Small intestine (tissue), 7 donors: ENCODE data around the gene EIF4H. TPM values are rescaled to one million over a fixed set of nuclear protein-coding genes. Genes with fewer than 3 reads are reported as not detected.
"Not testable (repeated sequence)": the region's sequence is repeated elsewhere in the genome, so short reads cannot be mapped to it uniquely, and the experiment has no call there.

Source experiments
- DNase-seq, 2 donors: peaks; one replicate each; pipeline versions ENCODE4 v3.0.0 to v3.0.0-alpha.2; 2013
- FAIRE-seq: peaks from 2 replicates; lab custom pipeline; 2012; peaks lifted over from hg19 to GRCh38; lab: Jason Lieb, UNC
- H3K27ac ChIP-seq, 3 donors: one replicate each; pipeline ENCODE4 v1.5.1; 2013; ENCODE audit warnings: low read length in 2 of 3, mild to moderate bottlenecking in 2 of 3, control low read depth in 1 of 3, inconsistent platforms in 1 of 3, low read depth in 1 of 3, moderate library complexity in 1 of 3
- H3K27me3 ChIP-seq, 3 donors: one replicate each; pipeline ENCODE4 v1.6.1; 2013; ENCODE audit warnings: low read length in 3 of 3, inconsistent platforms in 1 of 3; ENCODE audit not compliant: control insufficient read depth in 3 of 3, insufficient read depth in 3 of 3
- H3K36me3 ChIP-seq, 3 donors: one replicate each; pipeline ENCODE4 v1.6.1; 2013; ENCODE audit warnings: low read length in 3 of 3, inconsistent platforms in 1 of 3, low read depth in 1 of 3, mild to moderate bottlenecking in 1 of 3, moderate library complexity in 1 of 3; ENCODE audit not compliant: control insufficient read depth in 3 of 3, insufficient read depth in 2 of 3
- H3K4me1 ChIP-seq, 3 donors: one replicate each; pipeline ENCODE4 v1.6.1; 2013; ENCODE audit warnings: low read length in 2 of 3, inconsistent platforms in 1 of 3, low read depth in 1 of 3, mild to moderate bottlenecking in 1 of 3, moderate library complexity in 1 of 3; ENCODE audit not compliant: control insufficient read depth in 3 of 3, insufficient read depth in 2 of 3
- H3K4me3 ChIP-seq, 3 donors: one replicate each; pipeline ENCODE4 v1.5.1; 2013; ENCODE audit warnings: low read length in 3 of 3, control low read depth in 1 of 3, inconsistent platforms in 1 of 3, low read depth in 1 of 3, mild to moderate bottlenecking in 1 of 3, moderate library complexity in 1 of 3
- H3K9me3 ChIP-seq, 2 donors: one replicate each; pipeline ENCODE4 v1.6.1; 2013; ENCODE audit warnings: low read depth in 1 of 2, low read length in 1 of 2; ENCODE audit not compliant: control insufficient read depth in 2 of 2, insufficient read depth in 1 of 2
- WGBS, 3 donors: extraction: QIAGEN DNeasy Blood & Tissue Kit; methylation state at CpG; one replicate each; pipeline ENCODE4 v1.1.7; 2013; 5-methylcytosine and 5-hydroxymethylcytosine counted together
- polyA plus RNA-seq, 4 donors: library from polyadenylated mRNA; stranded (reverse) in 3 of 4; unstranded in 1 of 4; fragments of 200-250 nt in 3 of 4; fragments of 120-200 nt in 1 of 4; gene quantifications; one replicate each; pipeline versions ENCODE4 v1.2.1 to v1.2.3, GENCODE V29; 2013
- donor health status: healthy with polysubstance abuse.
- donor health status: control.
- donor health status: control.
- donor health status: Bipolar disorder and iron deficiency.
- donor health status: healthy.

Gene EIF4H
- polyA plus RNA-seq, 4 donors: 158 to 229 (median 187) TPM

DNA sequence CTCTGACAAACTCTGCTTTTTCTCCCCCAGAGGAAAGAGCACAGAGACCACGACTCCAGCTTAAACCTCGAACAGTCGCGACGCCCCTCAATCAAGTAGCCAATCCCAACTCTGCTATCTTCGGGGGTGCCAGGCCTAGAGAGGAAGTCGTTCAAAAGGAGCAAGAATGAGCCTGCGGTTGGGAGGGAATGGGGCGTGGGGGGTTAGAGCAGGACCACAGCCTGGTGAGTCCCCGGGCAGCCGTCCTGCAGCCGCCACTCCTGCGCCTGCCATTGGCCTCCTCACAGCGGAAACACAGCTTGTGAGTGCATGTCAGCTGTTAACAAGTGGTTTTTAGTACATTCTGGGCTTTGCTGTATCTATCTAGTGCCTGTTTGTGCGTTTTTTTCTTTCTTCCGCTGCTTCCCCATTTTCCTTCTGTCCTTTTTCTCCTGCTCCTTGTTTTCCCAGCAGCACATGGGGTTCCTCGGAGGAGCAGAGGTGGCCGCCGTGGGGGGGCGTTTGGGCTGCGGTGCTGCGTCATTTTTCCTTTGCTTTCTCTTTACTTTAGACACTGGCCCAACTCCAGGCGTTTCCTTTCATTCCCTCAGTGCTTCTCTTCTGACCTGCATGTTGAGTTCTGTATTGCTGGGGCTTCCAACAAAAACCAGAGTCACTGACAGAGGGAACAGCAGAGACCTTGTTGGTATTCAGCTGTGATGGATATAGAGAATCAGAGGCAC lies 21.1 kb downstream of the EIF4H start:
- H3K4me1 ChIP-seq, H3K27me3 ChIP-seq, H3K4me3 ChIP-seq, FAIRE-seq, H3K9me3 ChIP-seq, H3K27ac ChIP-seq, DNase-seq: not testable (repeated sequence)
- WGBS, 3 donors: 72 to 87% (median 77%) methylated on average over 16 to 20 of the region's 23 CpGs
- peaks cover 13 to 57% (median 25%) of the 10 kb centered on the region in 3 donors for H3K36me3 ChIP-seq

DNA sequence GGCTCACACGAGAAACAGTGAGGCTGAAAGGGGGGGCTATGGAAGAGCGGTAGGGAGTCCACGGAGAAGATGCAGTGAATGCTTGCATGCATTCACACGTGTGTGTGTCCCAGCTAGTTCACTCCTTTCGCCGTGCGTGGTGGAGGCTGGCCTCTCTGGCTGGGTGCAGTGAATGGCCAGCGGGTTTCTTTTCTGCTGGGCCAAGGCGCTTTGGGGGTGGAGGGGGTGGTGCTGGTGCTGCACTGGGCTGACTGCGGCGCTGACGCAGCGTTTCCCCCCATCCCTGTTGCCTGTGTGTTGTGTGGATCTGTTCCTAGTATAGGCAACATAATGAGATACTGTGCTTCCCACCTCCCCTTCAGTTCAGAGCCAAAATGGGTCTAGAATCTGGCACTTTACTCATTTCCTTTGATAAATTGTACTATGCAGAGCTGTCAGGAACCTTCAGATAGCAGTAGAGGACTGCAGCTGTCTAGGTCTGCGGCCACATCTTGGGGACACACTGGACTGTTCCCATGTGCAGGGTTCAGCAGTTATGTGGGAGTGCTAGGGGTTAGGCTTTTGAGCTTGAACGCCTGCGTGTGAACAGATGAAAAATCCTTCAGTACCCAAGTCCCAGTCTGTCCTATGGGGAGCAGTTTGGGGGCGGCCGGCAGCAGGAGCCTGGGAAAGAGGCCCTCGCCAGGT lies 22.0 kb downstream of the EIF4H start:
- not testable (repeated sequence) for H3K4me1 ChIP-seq, H3K4me3 ChIP-seq, DNase-seq, H3K9me3 ChIP-seq, H3K27me3 ChIP-seq, FAIRE-seq, H3K27ac ChIP-seq
- 86 to 91% (median 88%) methylated on average over 13 to 16 of the region's 19 CpGs for WGBS, 3 donors
- H3K36me3 ChIP-seq: peaks cover 13 to 49% (median 21%) of the 10 kb centered on the region in 3 donors

DNA sequence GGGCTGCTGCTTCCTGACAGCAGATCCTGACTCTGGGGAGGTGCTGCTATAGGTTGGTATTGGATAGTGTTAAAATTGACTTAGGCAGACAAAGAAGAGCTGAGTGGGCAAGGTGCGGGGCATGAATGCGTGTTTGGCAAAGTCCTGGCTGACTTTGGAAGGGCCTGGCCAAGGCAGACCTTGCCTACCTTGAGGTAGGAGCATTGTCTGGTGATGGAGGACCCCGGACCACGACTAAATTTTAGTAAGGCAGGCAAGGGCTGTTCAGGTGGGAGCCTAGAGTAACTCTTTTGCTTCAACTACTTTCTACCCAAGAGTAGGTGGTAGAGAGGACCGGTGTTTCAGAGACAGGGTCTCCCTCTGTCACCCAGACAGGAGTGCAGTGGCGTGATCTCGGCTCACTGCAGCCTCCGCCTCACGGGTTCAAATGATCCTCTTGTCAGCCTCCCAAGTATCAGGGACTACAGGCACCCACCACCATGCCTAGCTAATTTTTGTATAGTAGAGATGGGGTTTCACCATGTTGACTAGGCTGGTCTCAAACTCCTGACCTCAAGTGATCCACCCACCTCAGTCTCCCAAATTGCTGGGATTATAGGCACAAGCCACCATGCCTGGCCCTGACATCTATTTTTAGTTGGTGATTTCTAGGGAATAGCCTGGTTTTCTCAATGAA lies 23.4 kb downstream of the EIF4H start:
- no peak for FAIRE-seq
- no peaks in the 10 kb centered on the region for H3K27me3 ChIP-seq
- 94 to 97% (median 95%) methylated on average over 9 of the region's 9 CpGs for WGBS, 3 donors
- H3K4me1 ChIP-seq: no peaks in the 10 kb centered on the region
- no peak for DNase-seq
- H3K36me3 ChIP-seq: peaks cover 11 to 40% (median 15%) of the 10 kb centered on the region in 3 donors
- H3K4me3 ChIP-seq: no peak overlapping the region
- no peak overlapping the region for H3K27ac ChIP-seq
- H3K9me3 ChIP-seq: no peaks in the 10 kb centered on the region

DNA sequence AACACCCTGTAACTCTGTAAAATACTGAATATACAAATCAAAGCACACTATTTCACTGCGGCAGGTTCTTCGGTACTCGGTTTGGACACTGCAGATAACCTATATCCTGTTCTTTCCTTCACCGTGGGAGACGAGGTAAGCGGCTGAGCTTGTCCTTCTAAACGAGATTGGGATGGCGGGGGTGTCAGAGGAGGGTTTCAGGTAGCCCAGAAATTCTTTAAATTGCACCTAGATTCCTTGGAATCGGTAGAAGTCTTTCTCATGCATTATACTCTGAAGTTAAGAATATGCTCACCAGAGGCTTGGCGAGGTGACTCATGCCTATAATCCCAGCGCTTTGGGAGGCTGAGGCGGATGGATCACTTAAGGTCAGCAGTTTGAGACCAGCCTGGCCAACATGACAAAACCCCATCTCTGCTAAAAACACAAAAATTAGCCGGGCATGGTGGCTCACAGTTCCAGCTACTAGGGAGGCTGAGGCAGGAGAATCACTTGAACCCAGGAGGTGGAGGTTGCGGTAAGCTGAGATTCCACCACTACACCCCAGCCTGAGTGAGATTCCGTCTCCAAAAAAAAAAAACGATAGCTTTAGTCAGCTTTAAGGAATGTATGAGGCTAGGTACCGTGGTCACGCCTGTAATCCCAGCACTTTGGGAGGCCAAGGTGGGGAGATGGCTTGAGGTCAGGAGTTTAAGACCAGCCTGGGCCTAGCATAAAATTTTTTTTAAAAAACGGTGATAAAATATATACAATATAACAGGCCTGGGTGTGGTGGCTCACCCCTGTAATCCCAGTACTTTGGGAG lies 25.6 kb downstream of the EIF4H start:
- 81 to 88% (median 86%) methylated on average over 19 of the region's 19 CpGs for WGBS, 3 donors
- FAIRE-seq: no peak
- H3K4me1 ChIP-seq: no peaks in the 10 kb centered on the region
- H3K4me3 ChIP-seq: no peak overlapping the region
- H3K27me3 ChIP-seq: peaks cover 0 to under 1% (median 0%) of the 10 kb centered on the region in 3 donors
- no peaks in the 10 kb centered on the region for H3K9me3 ChIP-seq
- H3K36me3 ChIP-seq: peaks cover 3 to 22% (median 5%) of the 10 kb centered on the region in 3 donors
- H3K27ac ChIP-seq: no peak overlapping the region
- no peak for DNase-seq

DNA sequence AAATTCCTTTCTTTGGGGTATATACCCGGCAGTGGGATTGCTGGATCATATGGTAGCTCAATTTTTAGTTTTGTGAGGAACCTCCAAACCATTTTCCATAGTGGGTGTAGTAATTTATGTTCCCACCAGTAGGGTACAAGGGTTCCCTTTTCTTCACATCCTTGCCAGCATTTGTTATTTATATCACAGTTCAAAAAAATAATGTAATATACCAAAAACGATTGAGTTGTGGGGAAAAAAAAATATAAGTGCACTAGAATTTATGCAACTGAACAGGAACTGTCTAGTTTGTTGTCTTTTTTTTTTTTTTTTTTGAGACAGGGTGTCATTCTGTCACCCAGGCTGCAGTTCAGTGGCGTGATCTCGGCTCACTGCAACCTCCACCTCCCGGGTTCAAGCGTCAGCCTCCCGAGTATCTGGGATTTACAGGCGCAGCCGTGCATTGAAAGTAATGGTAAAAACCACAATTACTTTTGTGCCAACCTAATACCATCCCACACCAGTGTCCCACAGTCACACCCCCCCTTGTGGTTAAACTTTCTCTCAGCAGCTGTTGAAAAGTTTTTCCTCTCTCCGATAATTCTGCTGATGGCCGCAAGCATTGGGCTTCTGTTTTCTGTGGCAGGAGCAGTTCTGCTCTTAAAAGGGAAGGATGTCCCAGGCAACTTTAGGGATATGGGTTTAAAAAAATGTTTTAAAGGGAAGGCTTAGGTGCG lies 28.8 kb downstream of the EIF4H start:
- no peaks in the 10 kb centered on the region for H3K9me3 ChIP-seq
- FAIRE-seq (no peak), DNase-seq (peak; percentile 43 to 66)
- H3K27ac ChIP-seq: no peak overlapping the region
- peaks cover 0 to 2% (median 0%) of the 10 kb centered on the region in 3 donors for H3K4me1 ChIP-seq
- H3K4me3 ChIP-seq: no peak overlapping the region
- 14 to 49% (median 21%) methylated on average over 12 of the region's 12 CpGs for WGBS, 3 donors
- H3K27me3 ChIP-seq: peaks cover 0 to 5% (median 0%) of the 10 kb centered on the region in 3 donors
- H3K36me3 ChIP-seq: peaks cover 0 to 8% (median 0%) of the 10 kb centered on the region in 3 donors

DNA sequence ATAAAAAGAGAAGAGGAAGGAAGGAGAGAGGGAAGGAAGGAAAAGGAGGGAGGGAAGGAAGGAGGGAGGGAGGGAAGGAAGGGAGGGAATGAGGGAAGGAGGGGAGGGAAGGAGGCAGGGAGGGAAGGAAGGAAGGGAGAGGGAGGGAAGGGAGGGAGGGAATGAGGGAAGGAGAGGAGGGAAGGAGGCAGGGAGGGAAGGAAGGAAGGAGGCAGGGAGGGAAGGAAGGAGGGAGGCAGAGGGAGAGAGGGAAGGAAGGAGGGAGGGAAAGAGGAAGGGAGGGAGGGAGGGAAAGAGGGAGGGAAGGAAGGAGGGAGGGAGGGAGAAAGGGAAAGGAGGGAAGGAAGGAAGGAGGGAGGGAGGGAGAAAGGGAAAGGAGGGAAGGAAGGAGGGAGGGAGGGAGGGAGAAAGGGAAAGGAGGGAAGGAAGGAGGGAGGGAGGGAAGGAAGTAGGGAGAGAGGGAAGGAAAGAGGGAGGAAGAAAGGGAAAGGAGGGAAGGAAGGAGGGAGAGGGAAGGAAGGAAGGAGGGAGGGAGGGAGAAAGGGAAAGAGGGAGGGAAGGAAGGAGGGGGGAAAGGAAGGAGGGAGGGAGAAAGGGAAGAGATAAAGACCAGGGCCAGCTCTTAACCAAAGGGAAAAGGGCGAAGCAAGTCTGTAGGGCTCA lies 29.9 kb downstream of the EIF4H start:
- DNase-seq (no peak), FAIRE-seq (no peak)
- H3K4me1 ChIP-seq: peaks cover 0 to 2% (median 0%) of the 10 kb centered on the region in 3 donors
- H3K27me3 ChIP-seq: peaks cover 0 to 5% (median 0%) of the 10 kb centered on the region in 3 donors
- H3K9me3 ChIP-seq: no peaks in the 10 kb centered on the region
- no peak overlapping the region for H3K27ac ChIP-seq
- no peak overlapping the region for H3K4me3 ChIP-seq
- H3K36me3 ChIP-seq: no peaks in the 10 kb centered on the region
- 50 to 88% (median 79%) methylated on average over 1 of the region's 1 CpG for WGBS, 3 donors

DNA sequence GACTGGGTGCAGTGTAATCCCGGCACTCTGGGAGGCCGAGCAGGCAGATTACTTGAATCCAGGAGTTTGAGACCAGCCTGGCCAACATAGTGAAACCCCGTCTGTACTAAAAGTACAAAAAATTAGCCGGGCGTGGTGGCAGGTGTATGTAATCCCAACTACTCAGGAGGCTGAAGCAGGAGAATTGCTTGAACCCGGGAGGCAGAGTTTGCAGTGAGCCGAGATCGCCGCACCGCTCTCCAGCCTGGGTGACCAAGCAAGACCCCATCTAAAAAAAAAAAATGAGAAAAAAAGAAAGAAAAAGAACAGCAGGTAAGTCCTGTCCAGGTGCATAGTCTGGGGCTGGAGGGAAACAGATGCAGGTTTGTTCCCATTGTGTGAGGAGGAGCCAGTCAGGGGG lies 31.9 kb downstream of the EIF4H start:
- not testable (repeated sequence) for H3K4me3 ChIP-seq, H3K36me3 ChIP-seq, H3K27me3 ChIP-seq, FAIRE-seq, DNase-seq, H3K9me3 ChIP-seq, H3K27ac ChIP-seq, H3K4me1 ChIP-seq
- WGBS, 3 donors: 29 to 72% (median 44%) methylated on average over 10 of the region's 10 CpGs
